HAP-1 (cell line): Measurements from ENCODE around the gene ZNF23.

Experiments used
- DNase-seq, 2 experiments: peaks; one replicate each; pipeline ENCODE4 v3.0.0-alpha.2; 2016 to 2020; ENCODE audit warnings: low spot score in 2 of 2
- H3K27me3 ChIP-seq: fragments of 250-450 bp; sonication (Bioruptor Pico); 2 replicates; pipeline ENCODE4 v1.5.1; 2020; ENCODE audit warnings: low read depth, mild to moderate bottlenecking, moderate library complexity
- H3K36me3 ChIP-seq: fragments of 250-450 bp; sonication (Bioruptor Pico); replicated peaks from 2 replicates; pipeline ENCODE4 v1.5.1; 2020; ENCODE audit warnings: mild to moderate bottlenecking
- H3K4me1 ChIP-seq: fragments of 250-450 bp; sonication (Bioruptor Pico); 2 replicates; pipeline ENCODE4 v1.5.1; 2020; ENCODE audit warnings: mild to moderate bottlenecking
- H3K4me3 ChIP-seq: fragments of 250-450 bp; sonication (Bioruptor Pico); 2 replicates; pipeline ENCODE4 v1.5.1; 2020; ENCODE audit warnings: mild to moderate bottlenecking, moderate library complexity
- H3K9me3 ChIP-seq: fragments of 250-450 bp; sonication (Bioruptor Pico); 2 replicates; pipeline ENCODE4 v1.5.1; 2020; ENCODE audit warnings: mild to moderate bottlenecking, moderate library complexity
- in situ Hi-C: fragments of 300-500 bp; cut with MboI; formaldehyde crosslinking; loops from 3 replicates; pipeline ENCODE4 v1.14.3; 2020; ENCODE audit warnings: low sequenced_read_pairs, inconsistent platforms, mixed read lengths

Gene ZNF23

DNA sequence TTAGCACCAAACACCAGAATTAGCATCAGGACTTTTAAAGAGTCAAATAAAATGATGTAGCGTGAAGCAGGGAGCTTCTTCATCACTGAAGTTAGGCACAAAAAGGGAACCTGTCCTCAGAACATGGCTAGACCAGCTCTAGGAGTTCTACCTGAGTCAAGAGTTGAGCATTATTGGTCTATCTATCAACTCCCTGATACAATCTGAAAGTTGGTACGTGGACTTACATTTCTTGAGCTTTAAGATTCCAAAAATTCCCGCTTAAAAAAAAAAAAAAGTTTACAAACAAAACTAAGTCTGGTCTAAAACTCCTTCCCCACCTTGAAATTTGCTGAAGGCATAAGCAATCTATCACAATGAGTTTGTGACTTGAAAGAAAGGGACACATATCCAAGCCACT lies 32.5 kb downstream of the ZNF23 start:
- Histone ChIP-seq H3K27me3 (peaks cover 3% of the 10 kb centered on the region; the same call in 1 of the 2 replicates), H3K9me3 (no peaks in the 10 kb centered on the region), H3K4me1 (no peaks in the 10 kb centered on the region), H3K4me3 (no peak overlapping the region), H3K36me3 (no peaks in the 10 kb centered on the region)
- in situ Hi-C loops: no loop called here
- DNase-seq: no peak

DNA sequence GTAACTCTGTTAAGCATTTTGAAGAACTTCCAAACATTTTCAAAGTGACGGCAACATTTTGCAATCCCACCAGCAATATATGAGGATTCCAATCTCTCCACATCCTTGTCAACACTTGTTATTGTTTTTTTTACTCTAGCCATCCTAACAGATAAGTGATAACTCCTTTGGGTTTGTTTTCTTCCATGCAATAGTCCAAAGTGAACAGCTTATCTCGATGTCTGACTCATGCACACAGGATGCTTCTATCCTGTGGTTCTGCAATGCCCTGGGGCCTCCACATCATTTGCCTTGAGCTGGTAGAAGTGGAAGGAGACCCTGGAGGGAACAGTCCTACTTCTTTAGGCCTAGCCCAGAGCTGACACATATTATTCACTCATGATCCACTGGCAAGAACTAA lies 33.2 kb downstream of the ZNF23 start:
- no peaks in the 10 kb centered on the region for H3K9me3 ChIP-seq
- H3K36me3 ChIP-seq: no peaks in the 10 kb centered on the region
- H3K4me3 ChIP-seq: no peak overlapping the region
- no peaks in the 10 kb centered on the region for H3K4me1 ChIP-seq
- no peak for DNase-seq
- peaks cover 7% of the 10 kb centered on the region for H3K27me3 ChIP-seq
- in situ Hi-C loops: no loop called here

DNA sequence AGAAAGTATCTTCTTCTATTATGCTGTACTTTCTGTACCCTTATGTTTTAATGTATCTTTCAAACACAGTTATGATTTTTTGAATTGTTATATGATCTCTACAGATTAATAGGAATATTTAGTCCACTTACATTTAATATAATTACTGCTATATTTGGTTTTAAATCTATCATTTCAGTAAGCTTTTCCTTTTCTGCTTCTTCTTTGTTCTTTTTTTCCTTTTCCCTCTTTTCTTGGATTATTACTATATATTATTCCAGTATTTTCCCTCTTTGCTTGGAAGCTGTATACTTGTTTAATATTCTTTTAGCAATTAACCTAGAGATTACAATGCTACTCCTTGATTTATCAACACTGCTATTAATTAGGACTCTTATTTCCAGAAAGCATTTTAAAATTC lies 33.7 kb downstream of the ZNF23 start:
- in situ Hi-C loops: no loop called here
- H3K36me3 ChIP-seq: no peaks in the 10 kb centered on the region
- no peaks in the 10 kb centered on the region for H3K9me3 ChIP-seq
- H3K27me3 ChIP-seq: peaks cover 8% of the 10 kb centered on the region
- no peak overlapping the region for H3K4me3 ChIP-seq
- DNase-seq: no peak
- H3K4me1 ChIP-seq: no peaks in the 10 kb centered on the region

- Histone ChIP-seq H3K36me3 (no peaks in the 10 kb centered on the region), H3K27me3 (peaks cover 8% of the 10 kb centered on the region), H3K4me3 (no peak overlapping the region), H3K9me3 (no peaks in the 10 kb centered on the region), H3K4me1 (no peaks in the 10 kb centered on the region)
- in situ Hi-C loops: no loop called here
- DNase-seq: no peak
These were observed 35.0 kb downstream of the ZNF23 start for GRCh38 chr16:71426880-71427615.

- H3K4me1 ChIP-seq: no peaks in the 10 kb centered on the region
- H3K27me3 ChIP-seq: peaks cover 9% of the 10 kb centered on the region
- H3K9me3 ChIP-seq: no peaks in the 10 kb centered on the region
- DNase-seq: peak; percentile 72
- in situ Hi-C loops: no loop called here
- no peaks in the 10 kb centered on the region for H3K36me3 ChIP-seq
- H3K4me3 ChIP-seq: peak overlapping the region; percentile 36
These were observed 35.8 kb downstream of the ZNF23 start for GRCh38 chr16:71426069-71426879.

- Histone ChIP-seq H3K4me3 (peak overlapping the region; percentile 36), H3K36me3 (no peaks in the 10 kb centered on the region), H3K4me1 (no peaks in the 10 kb centered on the region), H3K27me3 (peaks cover 12% of the 10 kb centered on the region), H3K9me3 (no peaks in the 10 kb centered on the region)
- in situ Hi-C loops: no loop called here
- no peak for DNase-seq
These were observed 36.3 kb downstream of the ZNF23 start for GRCh38 chr16:71425746-71426068.

GRCh38 chr16:71424626-71425025 lies 37.4 kb downstream of the ZNF23 start:
- Histone ChIP-seq H3K4me1 (no peaks in the 10 kb centered on the region), H3K9me3 (no peaks in the 10 kb centered on the region), H3K36me3 (no peaks in the 10 kb centered on the region), H3K27me3 (peaks cover 12% of the 10 kb centered on the region), H3K4me3 (no peak overlapping the region)
- in situ Hi-C loops: loop anchor here (25.0 kb wide), 1 partner anchor 188 kb away; no protein-coding TSS in a partner anchor
- DNase-seq: no peak

DNA sequence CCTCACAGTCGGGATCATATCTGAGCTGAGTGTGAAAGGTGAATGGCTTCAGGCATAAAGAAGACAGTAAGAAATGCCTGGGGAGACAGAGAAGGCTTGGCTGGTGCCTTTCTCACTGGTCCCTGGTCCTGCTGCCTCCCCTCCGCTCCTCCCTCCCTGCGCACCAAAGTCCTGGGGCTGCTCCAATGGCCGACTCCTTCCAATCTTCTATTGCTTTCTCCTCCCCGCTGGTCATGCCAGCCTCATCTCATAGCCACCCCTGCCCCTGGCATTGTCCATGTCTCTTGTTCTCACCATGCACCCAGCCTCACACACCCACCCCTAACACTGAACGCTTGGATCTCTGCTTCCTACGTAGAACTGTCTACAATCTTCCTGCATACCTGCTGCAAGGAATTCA lies 38.2 kb downstream of the ZNF23 start:
- Histone ChIP-seq H3K27me3 (peaks cover 13% of the 10 kb centered on the region), H3K36me3 (no peaks in the 10 kb centered on the region), H3K9me3 (no peaks in the 10 kb centered on the region), H3K4me1 (no peaks in the 10 kb centered on the region), H3K4me3 (no peak overlapping the region)
- no peak for DNase-seq
- in situ Hi-C loops: loop anchor here (25.0 kb wide), 1 partner anchor 188 kb away; no protein-coding TSS in a partner anchor

- H3K4me3 ChIP-seq: no peak overlapping the region
- H3K27me3 ChIP-seq: peaks cover 15% of the 10 kb centered on the region
- H3K36me3 ChIP-seq: no peaks in the 10 kb centered on the region
- no peaks in the 10 kb centered on the region for H3K9me3 ChIP-seq
- DNase-seq: no peak
- in situ Hi-C loops: loop anchor here (25.0 kb wide), 1 partner anchor 189 kb away; no protein-coding TSS in a partner anchor
- no peaks in the 10 kb centered on the region for H3K4me1 ChIP-seq
These were observed 39.0 kb downstream of the ZNF23 start for GRCh38 chr16:71423016-71423415.

DNA sequence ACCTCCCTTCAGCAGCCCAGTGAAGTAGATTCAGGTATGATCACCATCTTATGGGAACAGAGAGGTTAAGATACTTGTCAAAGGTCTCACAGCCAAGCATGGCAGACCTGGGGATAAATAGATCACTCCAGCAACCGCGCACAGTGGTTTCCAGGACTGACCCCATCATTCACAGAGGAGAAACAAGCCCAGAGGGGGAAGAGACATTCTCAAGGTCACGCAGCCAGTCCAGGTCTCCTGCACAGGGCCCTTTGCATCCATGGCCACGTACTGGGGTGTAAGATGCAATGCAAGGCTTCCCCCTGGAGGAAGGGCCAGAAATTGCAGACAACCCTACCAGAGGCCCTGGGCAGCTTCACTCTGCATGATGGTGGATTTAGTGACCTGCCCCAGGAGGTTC lies 40.1 kb downstream of the ZNF23 start:
- in situ Hi-C loops: loop anchor here (25.0 kb wide), 1 partner anchor 190 kb away; no protein-coding TSS in a partner anchor

DNA sequence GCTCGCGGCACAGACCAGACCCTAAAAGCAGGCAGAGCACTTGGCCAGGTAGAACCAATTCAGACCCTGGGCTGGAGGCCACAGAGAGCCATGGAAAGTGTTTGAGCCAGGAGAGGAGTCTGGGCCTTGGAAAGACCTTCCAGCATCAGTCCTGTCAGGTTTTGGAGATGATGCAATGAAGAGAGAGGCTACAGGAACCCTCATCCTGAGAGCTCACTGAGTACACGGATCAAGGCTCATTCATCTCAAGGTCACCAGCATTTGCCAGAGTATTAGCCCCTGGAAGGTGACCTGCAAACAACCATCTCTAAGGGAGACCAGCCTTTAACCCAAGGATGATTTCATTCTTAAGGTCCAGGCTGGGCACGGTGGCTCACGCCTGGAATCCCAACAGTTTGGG lies 48.0 kb downstream of the ZNF23 start:
- Histone ChIP-seq H3K4me1 (no peaks in the 10 kb centered on the region), H3K9me3 (no peaks in the 10 kb centered on the region), H3K4me3 (no peak overlapping the region), H3K36me3 (no peaks in the 10 kb centered on the region), H3K27me3 (peaks cover 29% of the 10 kb centered on the region)
- in situ Hi-C loops: loop anchor here (5.0 to 25.0 kb wide), 2 partner anchors 83 to 198 kb away; no protein-coding TSS in a partner anchor
- no peak for DNase-seq

More for the DNA sequence above, 40.1 kb downstream of the ZNF23 start:
- peak in 1 of 2 experiments; percentile 47 for DNase-seq
- Histone ChIP-seq H3K4me3 (no peak overlapping the region), H3K36me3 (no peaks in the 10 kb centered on the region), H3K4me1 (no peaks in the 10 kb centered on the region), H3K9me3 (no peaks in the 10 kb centered on the region), H3K27me3 (peaks cover 15% of the 10 kb centered on the region)

- Histone ChIP-seq H3K36me3 (no peaks in the 10 kb centered on the region), H3K4me3 (no peak overlapping the region), H3K9me3 (no peaks in the 10 kb centered on the region), H3K4me1 (no peaks in the 10 kb centered on the region), H3K27me3 (peaks cover 33% of the 10 kb centered on the region)
- DNase-seq: no peak
- in situ Hi-C loops: loop anchor here (5.0 to 25.0 kb wide), 2 partner anchors 84 to 199 kb away; no protein-coding TSS in a partner anchor
These were observed 48.7 kb downstream of the ZNF23 start for GRCh38 chr16:71413341-71413740.

- peak; percentile 63 to 85 for DNase-seq
- Histone ChIP-seq H3K36me3 (no peaks in the 10 kb centered on the region), H3K9me3 (no peaks in the 10 kb centered on the region), H3K27me3 (peaks cover 38% of the 10 kb centered on the region), H3K4me1 (no peaks in the 10 kb centered on the region), H3K4me3 (no peak overlapping the region)
- in situ Hi-C loops: loop anchor here (5.0 to 25.0 kb wide), 2 partner anchors 85 to 200 kb away; no protein-coding TSS in a partner anchor
These were observed 49.5 kb downstream of the ZNF23 start for GRCh38 chr16:71412270-71413160.
